Stimulated activated CD8-positive, alpha-beta memory T cell treated with anti-CD3 and anti-CD28 coated beads, Interleukin-7, amount 100 ng/mL, for 48 hours (primary cell): ENCODE measurements around the gene EMX2.
"Not testable (repeated sequence)": the region's sequence is repeated elsewhere in the genome, so short reads cannot be mapped to it uniquely, and the experiment has no call there.

Experiments
- DNase-seq, 2 donors: peaks; one replicate each; pipeline ENCODE4 v3.0.0-alpha.2; 2020; ENCODE audit warnings: low read depth in 1 of 2; ENCODE audit errors: extremely low read depth in 1 of 2

Gene EMX2

GRCh38 chr10:117555017-117555416 lies 12.5 kb downstream of the EMX2 start:
- no peak for DNase-seq

GRCh38 chr10:117555863-117556262 lies 13.3 kb downstream of the EMX2 start:
- no peak for DNase-seq

- no peak for DNase-seq
These were observed 13.8 kb downstream of the EMX2 start for GRCh38 chr10:117556356-117556755.

- DNase-seq: no peak
These were observed 17.2 kb downstream of the EMX2 start for GRCh38 chr10:117559712-117560111.

- DNase-seq: no peak
These were observed 18.4 kb downstream of the EMX2 start for GRCh38 chr10:117560942-117561341.

GRCh38 chr10:117562220-117562619 lies 19.7 kb downstream of the EMX2 start:
- DNase-seq: no peak

GRCh38 chr10:117562896-117563737 lies 20.6 kb downstream of the EMX2 start:
- no peak for DNase-seq

- no peak for DNase-seq
These were observed 21.2 kb downstream of the EMX2 start for GRCh38 chr10:117563780-117564179.

- DNase-seq: no peak
These were observed 22.5 kb downstream of the EMX2 start for GRCh38 chr10:117565068-117565467.

GRCh38 chr10:117568334-117568733 lies 25.8 kb downstream of the EMX2 start:
- DNase-seq: no peak

GRCh38 chr10:117569610-117570390 lies 27.3 kb downstream of the EMX2 start:
- no peak for DNase-seq

- DNase-seq: no peak
These were observed 28.3 kb downstream of the EMX2 start for GRCh38 chr10:117570880-117571279.

- DNase-seq: no peak
These were observed 32.1 kb downstream of the EMX2 start for GRCh38 chr10:117574498-117575146.

GRCh38 chr10:117578490-117578889 lies 35.9 kb downstream of the EMX2 start:
- no peak for DNase-seq

- DNase-seq: no peak
These were observed 36.5 kb downstream of the EMX2 start for GRCh38 chr10:117578999-117579590.

- DNase-seq: no peak
These were observed 39.4 kb downstream of the EMX2 start for GRCh38 chr10:117581961-117582360.

GRCh38 chr10:117584831-117585230 lies 42.3 kb downstream of the EMX2 start:
- not testable (repeated sequence) for DNase-seq

- no peak for DNase-seq
These were observed 44.5 kb downstream of the EMX2 start for GRCh38 chr10:117587036-117587435.

GRCh38 chr10:117590101-117590875 lies 47.7 kb downstream of the EMX2 start:
- DNase-seq: no peak

- DNase-seq: no peak
These were observed 48.5 kb downstream of the EMX2 start for GRCh38 chr10:117591043-117591442.
